Right lobe of liver (tissue), 6 donors: ENCODE measurements around the gene ACO2. TPM values are rescaled to one million over a fixed set of nuclear protein-coding genes. Genes with fewer than 3 reads are reported as not detected.
A peak's percentile ranks its signal among the peaks of the same experiment; 100 is the strongest.
"Not testable (repeated sequence)": the region's sequence is repeated elsewhere in the genome, so short reads cannot be mapped to it uniquely, and the experiment has no call there.

Source experiments
- ATAC-seq, 4 donors: fragments of 200-7000 bp; cut with Tn5 transposase; one replicate each; pipeline ENCODE4 v1.9.1; 2020; ENCODE audit warnings: mild to moderate bottlenecking in 4 of 4, moderate library complexity in 4 of 4
- DNase-seq, 3 donors: peaks; one replicate each; pipeline ENCODE4 v3.0.0-alpha.2; 2020
- H3K27ac ChIP-seq, 3 donors: fragments of 200-600 bp; one replicate each; pipeline ENCODE4 v1.8.0; 2022
- H3K27me3 ChIP-seq, 2 donors: fragments of 200-600 bp; one replicate each; pipeline ENCODE4 v1.8.0; 2022
- H3K36me3 ChIP-seq, 4 donors: fragments of 200-600 bp; sonication (generic) in 1 of 4; one replicate each; pipeline versions ENCODE4 v1.5.1 to v1.8.0; 2017 to 2022; ENCODE audit warnings: control low read depth in 1 of 4
- H3K4me1 ChIP-seq, 4 donors: fragments of 200-600 bp; sonication (generic) in 1 of 4; one replicate each; pipeline versions ENCODE4 v1.5.1 to v1.8.0; 2017 to 2022; ENCODE audit warnings: control low read depth in 1 of 4
- H3K4me3 ChIP-seq, 3 donors: fragments of 200-600 bp; one replicate each; pipeline ENCODE4 v1.8.0; 2022
- H3K9me3 ChIP-seq, 4 donors: fragments of 200-600 bp; sonication (generic) in 1 of 4; one replicate each; pipeline versions ENCODE4 v1.5.1 to v1.8.0; 2017 to 2022; ENCODE audit warnings: control low read depth in 1 of 4
- CTCF ChIP-seq, 4 donors: fragments of 200-600 bp in 3 of 4; fragments of 450-650 bp in 1 of 4; IDR thresholded peaks; one replicate each; pipeline versions ENCODE4 v1.5.1 to v1.8.0; 2016 to 2022; ENCODE audit warnings: antibody characterized with exemption in 4 of 4, mild to moderate bottlenecking in 2 of 4
- POLR2A ChIP-seq: fragments of 450-650 bp; IDR thresholded peaks from one replicate; pipeline ENCODE4 v1.6.1; 2017; ENCODE audit warnings: antibody characterized with exemption, mild to moderate bottlenecking
- WGBS: methylation state at CpG from one replicate; pipeline ENCODE4 v1.1.6; 2018; ENCODE audit warnings: low coverage, low lambda C conversion rate; ENCODE audit not compliant: insufficient coverage; ENCODE audit errors: missing lambda C conversion rate; 5-methylcytosine and 5-hydroxymethylcytosine counted together
- intact Hi-C, 2 donors: fragments of 100-400 bp; cut with DNase I; formaldehyde crosslinking; loops; one replicate each; pipeline versions ENCODE4 v1.11.2 to v1.14.1; 2022
- total RNA-seq, 6 experiments: library from RNA; depleted of rRNA in 2 of 6; stranded (reverse); fragments of >200 nt in 2 of 6; fragmentation: NEBNext Ultra II Directional in 3 of 6; extraction: Animal tissue kit (Norgen Biotek cat#: 25700) in 3 of 6; gene quantifications; one replicate each; pipeline versions ENCODE4 v1.1.0 to v1.2.4, GENCODE V29; 2016 to 2023
- donor health status: DM: no; HTN: yes; CAD: no.
- donor health status: DM: no; HTN: no; CAD: no.
- donor health status: DM: no; HTN: no; CAD: no.
- donor health status: DM: no; HTN: yes; CAD: no.
- donor health status: DM: no; HTN: yes; CAD: no.

The ACO2 gene
- total RNA-seq, 6 experiments from 2014 or later = 62.6 to 135 (median 66.8) TPM

DNA sequence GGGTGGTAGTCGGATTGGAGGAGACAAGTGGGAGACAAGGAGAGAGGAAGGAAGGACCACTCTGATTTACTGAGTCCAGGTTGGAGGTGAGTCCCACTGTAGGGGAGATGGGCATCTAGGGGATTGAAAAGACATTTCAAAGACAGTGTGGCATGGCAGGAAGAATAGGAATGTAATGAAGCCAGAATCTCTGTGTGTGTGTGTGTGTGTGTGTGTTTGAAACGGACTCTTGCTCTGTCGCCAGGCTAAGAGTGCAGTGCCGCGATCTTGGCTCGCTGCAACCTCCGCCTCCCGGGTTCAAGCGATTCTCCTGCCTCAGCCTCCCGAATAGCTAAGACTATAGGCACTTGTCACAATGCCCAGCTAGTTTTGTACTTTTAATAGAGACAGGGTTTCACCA is 87.6 kb downstream of the ACO2 start:
- no peaks in the 10 kb centered on the region for H3K36me3 ChIP-seq
- H3K4me3 ChIP-seq = no peak overlapping the region
- no peaks in the 10 kb centered on the region for H3K27me3 ChIP-seq
- H3K9me3 ChIP-seq = no peaks in the 10 kb centered on the region
- 61% methylated on average over 6 of the region's 10 CpGs for WGBS
- DNase-seq (no peak), ATAC-seq (no peak)
- intact Hi-C loops = no loop called here
- peaks cover 0 to 38% (median 3%) of the 10 kb centered on the region in 4 donors for H3K4me1 ChIP-seq
- H3K27ac ChIP-seq = peak overlapping the region in 1 of 3 donors; percentile 92
- no peak for TF ChIP-seq POLR2A

DNA sequence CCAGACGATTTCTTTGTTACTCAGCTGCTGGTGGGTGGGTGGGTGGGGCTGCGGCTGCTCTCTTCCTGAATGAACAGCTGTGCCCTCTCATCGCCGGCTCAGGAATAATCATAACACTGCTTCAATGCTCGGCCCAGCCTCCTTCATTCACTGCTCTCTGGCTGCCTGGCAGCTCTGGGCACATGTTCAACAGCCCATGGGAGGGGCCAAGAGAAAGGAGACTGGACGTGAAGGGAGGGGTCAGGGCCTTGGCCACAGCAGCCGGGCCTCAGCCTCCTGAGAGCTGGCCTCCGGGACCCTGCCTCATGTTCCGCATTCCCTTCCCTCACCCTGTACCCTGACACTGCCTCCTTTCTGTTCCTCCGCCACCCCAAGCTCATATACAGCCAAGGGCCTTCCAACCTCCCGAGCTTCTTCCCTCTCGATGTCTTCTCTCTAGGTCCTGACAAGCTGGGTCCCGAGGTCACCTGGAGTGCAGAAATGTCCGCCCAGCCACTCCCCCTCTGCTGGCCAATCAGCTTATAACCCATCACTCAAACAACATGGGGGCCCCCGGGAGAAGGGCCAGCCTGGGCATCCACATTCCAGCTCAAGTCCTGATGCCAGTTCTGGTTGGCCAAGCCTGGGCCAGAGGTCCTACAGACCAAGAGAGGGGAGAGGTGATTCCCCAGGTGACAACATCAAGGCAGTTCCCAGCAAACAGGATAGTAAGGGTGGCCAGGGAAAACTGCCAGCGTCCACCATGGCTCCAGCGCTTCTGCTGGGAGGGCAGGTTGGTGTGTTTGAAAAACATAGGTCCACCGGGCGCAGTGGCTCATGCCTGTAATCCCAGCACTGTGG is 88.7 kb downstream of the ACO2 start:
- H3K27ac ChIP-seq = peak overlapping the region; percentile 47 to 92 (median 48)
- WGBS = 31% methylated on average over 12 of the region's 19 CpGs
- no peak for TF ChIP-seq POLR2A
- no peak for TF ChIP-seq CTCF (IDR thresholded peaks at IDR 0.05)
- ATAC-seq (peak; percentile 80 to 83 (median 82)), DNase-seq (peak; percentile 72 to 94 (median 89))
- H3K27me3 ChIP-seq = no peaks in the 10 kb centered on the region
- peaks cover 0 to 34% (median 3%) of the 10 kb centered on the region in 4 donors for H3K4me1 ChIP-seq
- intact Hi-C loops = no loop called here
- H3K9me3 ChIP-seq = no peaks in the 10 kb centered on the region
- H3K36me3 ChIP-seq = no peaks in the 10 kb centered on the region
- H3K4me3 ChIP-seq = no peak overlapping the region

- peak overlapping the region in 2 of 3 donors; percentile 2 to 92 for H3K27ac ChIP-seq
- intact Hi-C loops, DNase-seq: not testable (repeated sequence)
Observed at GRCh38 chr22:41558241-41558630, 89.3 kb downstream of the ACO2 start.

GRCh38 chr22:41560095-41560471 is 91.2 kb downstream of the ACO2 start:
- ATAC-seq = no peak
- no peak overlapping the region for H3K27ac ChIP-seq
- intact Hi-C loops = no loop called here

More at GRCh38 chr22:41558241-41558630, 89.3 kb downstream of the ACO2 start:
- H3K4me1 ChIP-seq = peaks cover 0 to 34% (median 3%) of the 10 kb centered on the region in 4 donors
- not testable (repeated sequence) for ATAC-seq, H3K36me3 ChIP-seq, H3K27me3 ChIP-seq, H3K4me3 ChIP-seq, H3K9me3 ChIP-seq
- 83% methylated on average over 8 of the region's 13 CpGs for WGBS

GRCh38 chr22:41561335-41561734 is 92.4 kb downstream of the ACO2 start:
- Histone ChIP-seq H3K4me3 (peak overlapping the region in 1 of 3 donors; percentile 44), H3K27ac (peak overlapping the region in 1 of 3 donors; percentile 33), H3K36me3 (no peaks in the 10 kb centered on the region), H3K9me3 (no peaks in the 10 kb centered on the region), H3K27me3 (no peaks in the 10 kb centered on the region), H3K4me1 (peaks cover 0 to 19% (median 3%) of the 10 kb centered on the region in 4 donors)
- 56% methylated on average over 5 of the region's 10 CpGs for WGBS
- TF ChIP-seq POLR2A (no peak), CTCF (IDR thresholded peaks at IDR 0.05) (no peak)
- no peak for ATAC-seq
- DNase-seq = no peak
- intact Hi-C loops = no loop called here

More at GRCh38 chr22:41560095-41560471, 91.2 kb downstream of the ACO2 start:
- Histone ChIP-seq H3K4me1 (peaks cover 0 to 26% (median 3%) of the 10 kb centered on the region in 4 donors), H3K36me3 (no peaks in the 10 kb centered on the region), H3K27me3 (no peaks in the 10 kb centered on the region), H3K9me3 (no peaks in the 10 kb centered on the region), H3K4me3 (no peak overlapping the region)
- no peak for DNase-seq
- 63% methylated on average over 4 of the region's 6 CpGs for WGBS
- TF ChIP-seq CTCF (IDR thresholded peaks at IDR 0.05) (no peak), POLR2A (no peak)
